Measurements from ENCODE around the gene RAPGEF4. TPM values are rescaled to one million over a fixed set of nuclear protein-coding genes. Genes with fewer than 3 reads are reported as not detected.
"Not testable (repeated sequence)": the region's sequence is repeated elsewhere in the genome, so short reads cannot be mapped to it uniquely, and the experiment has no call there.

The RAPGEF4 gene
- total and polyA plus RNA-seq, 12 donors = 1.2 to 11.2 (median 7.9) TPM

DNA sequence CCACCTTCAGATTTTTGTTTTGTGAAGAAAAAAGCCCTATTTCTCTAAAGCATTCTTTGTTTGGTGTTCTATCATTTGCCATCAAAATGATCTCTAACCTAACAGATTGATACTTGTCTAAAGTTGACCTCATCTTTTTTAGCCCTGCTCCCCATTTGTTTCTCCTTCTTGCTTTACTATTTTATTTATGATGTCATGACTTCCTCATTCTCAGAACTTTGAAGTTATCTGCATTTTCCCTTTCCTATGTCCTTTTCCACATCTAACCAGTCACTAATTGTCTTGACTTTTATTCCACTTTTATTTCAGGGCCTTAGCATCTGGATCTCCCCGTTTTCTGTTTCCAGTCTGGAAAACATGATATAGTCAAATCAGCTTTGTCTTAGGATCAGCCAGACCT lies 8.3 kb downstream of the RAPGEF4 start:
- no peak for ATAC-seq
- Histone ChIP-seq H3K36me3 (no peaks in the 10 kb centered on the region), H3K4me1 (no peaks in the 10 kb centered on the region), H3K27ac (no peak overlapping the region), H3K4me3 (no peak overlapping the region), H3K27me3 (peaks cover 0 to 8% (median 0%) of the 10 kb centered on the region in 7 donors), H3K9me3 (peaks cover 0 to 23% (median 5%) of the 10 kb centered on the region in 11 donors)
- 79 to 85% methylated on average over 1 of the region's 1 CpG for WGBS, 2 donors
- intact Hi-C loops (cut with DNase I) = no loop called here
- no peak for DNase-seq
- TF ChIP-seq, protein P1, sequence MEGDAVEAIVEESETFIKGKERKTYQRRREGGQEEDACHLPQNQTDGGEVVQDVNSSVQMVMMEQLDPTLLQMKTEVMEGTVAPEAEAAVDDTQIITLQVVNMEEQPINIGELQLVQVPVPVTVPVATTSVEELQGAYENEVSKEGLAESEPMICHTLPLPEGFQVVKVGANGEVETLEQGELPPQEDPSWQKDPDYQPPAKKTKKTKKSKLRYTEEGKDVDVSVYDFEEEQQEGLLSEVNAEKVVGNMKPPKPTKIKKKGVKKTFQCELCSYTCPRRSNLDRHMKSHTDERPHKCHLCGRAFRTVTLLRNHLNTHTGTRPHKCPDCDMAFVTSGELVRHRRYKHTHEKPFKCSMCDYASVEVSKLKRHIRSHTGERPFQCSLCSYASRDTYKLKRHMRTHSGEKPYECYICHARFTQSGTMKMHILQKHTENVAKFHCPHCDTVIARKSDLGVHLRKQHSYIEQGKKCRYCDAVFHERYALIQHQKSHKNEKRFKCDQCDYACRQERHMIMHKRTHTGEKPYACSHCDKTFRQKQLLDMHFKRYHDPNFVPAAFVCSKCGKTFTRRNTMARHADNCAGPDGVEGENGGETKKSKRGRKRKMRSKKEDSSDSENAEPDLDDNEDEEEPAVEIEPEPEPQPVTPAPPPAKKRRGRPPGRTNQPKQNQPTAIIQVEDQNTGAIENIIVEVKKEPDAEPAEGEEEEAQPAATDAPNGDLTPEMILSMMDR (IDR thresholded peaks at IDR 0.05) = no peak

- no peaks in the 10 kb centered on the region for H3K27me3 ChIP-seq
- DNase-seq (no peak), ATAC-seq (no peak)
- TF ChIP-seq, protein P1 (IDR thresholded peaks at IDR 0.05) = no peak
- H3K27ac ChIP-seq = no peak overlapping the region
- no peak overlapping the region for H3K4me3 ChIP-seq
- H3K4me1 ChIP-seq = no peaks in the 10 kb centered on the region
- intact Hi-C loops (cut with DNase I) = no loop called here
- no peaks in the 10 kb centered on the region for H3K36me3 ChIP-seq
- peaks cover 0 to 23% (median 5%) of the 10 kb centered on the region in 11 donors for H3K9me3 ChIP-seq
- WGBS, 2 donors = 90 to 94% methylated on average over 1 of the region's 1 CpG
Observed at GRCh38 chr2:172745636-172746035, 10.0 kb downstream of the RAPGEF4 start.

DNA sequence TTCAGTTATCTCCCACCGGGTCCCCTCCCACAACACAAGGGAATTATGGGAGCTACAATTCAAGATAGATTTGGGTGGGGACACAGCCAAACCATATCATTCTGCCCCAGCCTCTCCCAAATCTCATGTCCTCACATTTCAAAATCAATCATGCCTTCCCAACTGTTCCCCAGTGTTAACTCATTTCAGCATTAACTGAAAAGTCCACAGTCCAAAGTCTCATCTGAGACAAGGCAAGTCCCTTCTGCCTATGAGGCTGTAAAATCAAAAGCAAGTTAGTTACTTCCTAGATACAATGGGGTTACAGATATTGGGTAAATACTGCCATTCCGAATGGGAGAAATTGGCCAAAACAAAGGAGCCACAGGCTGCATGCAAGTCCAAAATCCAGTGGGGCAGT lies 12.9 kb downstream of the RAPGEF4 start:
- H3K27ac ChIP-seq; H3K36me3 ChIP-seq; DNase-seq; H3K4me1 ChIP-seq; H3K27me3 ChIP-seq; ATAC-seq; intact Hi-C loops (cut with DNase I); H3K4me3 ChIP-seq: not testable (repeated sequence)
- 96% methylated on average over 2 of the region's 2 CpGs for WGBS, 2 donors
- H3K9me3 ChIP-seq = peaks cover 0 to 22% (median 5%) of the 10 kb centered on the region in 11 donors

- no peaks in the 10 kb centered on the region for H3K4me1 ChIP-seq
Observed at GRCh38 chr2:172749388-172749787, 13.7 kb downstream of the RAPGEF4 start.

DNA sequence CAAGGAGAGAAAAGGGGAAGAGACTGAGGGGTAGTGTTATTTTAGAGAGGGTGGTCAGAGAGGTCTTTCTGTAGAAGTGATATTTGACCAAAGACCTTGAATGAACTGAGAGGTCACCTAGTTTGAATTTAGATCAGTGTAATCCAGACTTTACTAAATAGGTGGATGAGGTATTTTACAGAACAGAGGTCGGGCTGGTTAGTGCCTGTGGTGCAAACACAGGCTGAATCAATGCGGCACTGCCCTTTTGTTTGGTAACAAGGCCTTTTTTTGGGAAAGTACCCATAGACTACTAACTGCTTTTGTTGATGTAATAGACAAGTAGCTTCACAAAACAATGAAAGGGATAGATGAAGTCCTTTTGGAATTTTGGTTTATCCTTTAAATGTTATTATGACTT lies 15.9 kb downstream of the RAPGEF4 start:
- WGBS, 2 donors = 40 to 44% methylated on average over 2 of the region's 2 CpGs
- ATAC-seq (no peak), DNase-seq (no peak)
- H3K27me3 ChIP-seq = no peaks in the 10 kb centered on the region
- TF ChIP-seq, protein P1 (IDR thresholded peaks at IDR 0.05) = no peak
- peaks cover 0 to 4% (median 0%) of the 10 kb centered on the region in 11 donors for H3K9me3 ChIP-seq
- no peak overlapping the region for H3K4me3 ChIP-seq
- intact Hi-C loops (cut with DNase I) = no loop called here
- H3K4me1 ChIP-seq = no peaks in the 10 kb centered on the region
- no peak overlapping the region for H3K27ac ChIP-seq
- no peaks in the 10 kb centered on the region for H3K36me3 ChIP-seq

More at GRCh38 chr2:172749388-172749787, 13.7 kb downstream of the RAPGEF4 start:
- H3K4me3 ChIP-seq = no peak overlapping the region
- no peak for ATAC-seq
- H3K27me3 ChIP-seq = no peaks in the 10 kb centered on the region
- TF ChIP-seq, protein P1 (IDR thresholded peaks at IDR 0.05) = no peak
- no peaks in the 10 kb centered on the region for H3K36me3 ChIP-seq
- peaks cover 0 to 14% (median 3%) of the 10 kb centered on the region in 11 donors for H3K9me3 ChIP-seq
- WGBS, 2 donors = 85 to 86% methylated on average over 6 of the region's 6 CpGs
- no peak for DNase-seq
- intact Hi-C loops (cut with DNase I) = no loop called here
- H3K27ac ChIP-seq = no peak overlapping the region
